AG09309 (cell line): ENCODE data around the gene TTLL8.
A peak's percentile ranks its signal among the peaks of the same experiment; 100 is the strongest.
"Not testable (repeated sequence)": the region's sequence is repeated elsewhere in the genome, so short reads cannot be mapped to it uniquely, and the experiment has no call there.

Experiments used
- DNase-seq: peaks from one replicate; pipeline ENCODE4 v3.0.0-alpha.2; 2010; ENCODE audit warnings: low read depth
- H3K4me3 ChIP-seq: 2 replicates; pipeline ENCODE4 v1.5.1; 2011; ENCODE audit warnings: mild to moderate bottlenecking, low read depth, low read length, moderate library complexity; ENCODE audit not compliant: control insufficient read depth
- CTCF ChIP-seq: IDR thresholded peaks from 2 replicates; pipeline ENCODE4 v1.5.1; 2011; ENCODE audit warnings: mild to moderate bottlenecking, low read depth, low read length, inconsistent platforms; ENCODE audit not compliant: insufficient read depth, control insufficient read depth; ENCODE audit errors: missing control alignments

TTLL8 gene

GRCh38 chr22:50088096-50088495, 30.0 kb upstream of the TTLL8 start:
- DNase-seq: no peak
- H3K4me3 ChIP-seq: no peak overlapping the region
- no peak for TF ChIP-seq CTCF

- TF ChIP-seq CTCF: no peak
- DNase-seq: no peak
- no peak overlapping the region for H3K4me3 ChIP-seq
Observed at GRCh38 chr22:50087646-50088045, 29.5 kb upstream of the TTLL8 start.

GRCh38 chr22:50086975-50087374, 28.9 kb upstream of the TTLL8 start:
- not testable (repeated sequence) for H3K4me3 ChIP-seq, DNase-seq

- no peak overlapping the region for H3K4me3 ChIP-seq
- TF ChIP-seq CTCF: no peak
- peak; percentile 25 for DNase-seq
Observed at GRCh38 chr22:50086526-50086925, 28.4 kb upstream of the TTLL8 start.

- H3K4me3 ChIP-seq: no peak within 1 kb of the TSS
- DNase-seq: no peak
- no peak for TF ChIP-seq CTCF
Observed at GRCh38 chr22:50085211-50085972, 27.3 kb upstream of the TTLL8 start, which contains the start of gene MLC1. TSS of gene MLC1 (minus strand) at chr22:50085426. CDS start at chr22:50084902, 524 bp downstream.

- TF ChIP-seq CTCF: no peak
- no peak overlapping the region for H3K4me3 ChIP-seq
- DNase-seq: no peak
Observed at GRCh38 chr22:50084614-50085021, 26.5 kb upstream of the TTLL8 start.

GRCh38 chr22:50084080-50084477, 26.0 kb upstream of the TTLL8 start:
- TF ChIP-seq CTCF: no peak
- DNase-seq: no peak
- no peak overlapping the region for H3K4me3 ChIP-seq
